ENCODE measurements around the gene MUC5AC. TPM values are rescaled to one million over a fixed set of nuclear protein-coding genes. Genes with fewer than 3 reads are reported as not detected.
"Not testable (repeated sequence)": the region's sequence is repeated elsewhere in the genome, so short reads cannot be mapped to it uniquely, and the experiment has no call there.

Gene MUC5AC
- total and polyA plus RNA-seq, 2 experiments from 2014 or later: not detected

GRCh38 chr11:1152316-1153104 is 5.2 kb upstream of the MUC5AC start:
- Histone ChIP-seq H3K9me3 (ENCODE audit: low read depth) (no peaks in the 10 kb centered on the region), H3K4me1 (ENCODE audit: low read depth) (no peaks in the 10 kb centered on the region), H3K36me3 (no peaks in the 10 kb centered on the region), H3K27ac (no peak overlapping the region), H3K27me3 (no peaks in the 10 kb centered on the region), H3K4me3 (no peak overlapping the region)
- peak in 1 of 2 donors; percentile 54 for DNase-seq (ENCODE audit: low read depth in 1 of 2, low spot score in 1 of 2)
- no peak for TF ChIP-seq CTCF (IDR thresholded peaks at IDR 0.05; ENCODE audit: low read depth, low read length)

DNA sequence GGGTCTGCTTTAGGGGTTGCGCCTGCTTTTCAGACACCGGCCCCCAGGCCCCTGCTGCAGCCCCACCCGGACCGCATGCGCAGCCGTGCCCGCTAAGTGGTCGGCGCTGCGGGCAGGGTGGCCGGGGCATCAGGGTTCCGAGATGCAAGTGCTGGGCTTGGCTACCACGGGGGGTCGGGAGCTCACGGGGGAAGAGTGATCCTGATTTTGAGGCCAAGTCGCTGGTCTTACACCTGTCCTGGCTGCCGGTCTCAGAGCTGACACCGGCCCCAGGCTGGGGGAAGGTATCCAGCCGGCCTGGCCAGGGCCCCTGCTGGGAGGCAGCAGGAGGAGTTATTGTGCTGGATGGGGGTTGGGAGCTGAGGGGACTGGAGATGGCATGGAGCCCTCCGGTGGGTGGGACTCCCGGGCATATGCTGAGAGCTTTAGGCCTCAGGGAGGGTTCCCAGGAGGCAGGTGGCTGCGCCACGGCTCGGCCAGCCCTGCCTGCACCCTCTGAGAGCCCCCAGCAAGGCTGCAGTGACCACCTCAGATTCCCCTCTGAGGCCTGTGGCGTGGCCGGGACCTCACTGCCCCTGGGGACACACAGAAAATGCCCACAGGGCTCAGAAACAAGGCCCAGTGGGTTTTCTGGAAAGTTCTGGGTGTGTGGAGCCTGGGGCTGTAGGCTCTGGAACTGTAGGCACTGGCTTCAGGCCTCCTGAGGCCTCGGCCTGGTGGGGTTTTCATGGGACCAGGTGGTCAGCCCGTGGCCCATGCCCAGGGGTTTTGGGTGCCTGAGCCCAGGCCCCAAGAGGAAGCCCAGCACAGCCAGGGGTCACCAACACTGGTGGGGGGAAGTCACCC is 4.4 kb upstream of the MUC5AC start:
- no peak for DNase-seq (ENCODE audit: low read depth in 1 of 2, low spot score in 1 of 2)
- no peak overlapping the region for H3K27ac ChIP-seq
- H3K36me3 ChIP-seq: no peaks in the 10 kb centered on the region
- H3K4me1 ChIP-seq (ENCODE audit: low read depth): no peaks in the 10 kb centered on the region
- H3K27me3 ChIP-seq: no peaks in the 10 kb centered on the region
- TF ChIP-seq CTCF (IDR thresholded peaks at IDR 0.05; ENCODE audit: low read depth, low read length): no peak
- H3K9me3 ChIP-seq (ENCODE audit: low read depth): no peaks in the 10 kb centered on the region
- H3K4me3 ChIP-seq: no peak overlapping the region

- no peak overlapping the region for H3K27ac ChIP-seq
- H3K27me3 ChIP-seq: no peaks in the 10 kb centered on the region
Observed at GRCh38 chr11:1153951-1154493, 3.7 kb upstream of the MUC5AC start.

DNA sequence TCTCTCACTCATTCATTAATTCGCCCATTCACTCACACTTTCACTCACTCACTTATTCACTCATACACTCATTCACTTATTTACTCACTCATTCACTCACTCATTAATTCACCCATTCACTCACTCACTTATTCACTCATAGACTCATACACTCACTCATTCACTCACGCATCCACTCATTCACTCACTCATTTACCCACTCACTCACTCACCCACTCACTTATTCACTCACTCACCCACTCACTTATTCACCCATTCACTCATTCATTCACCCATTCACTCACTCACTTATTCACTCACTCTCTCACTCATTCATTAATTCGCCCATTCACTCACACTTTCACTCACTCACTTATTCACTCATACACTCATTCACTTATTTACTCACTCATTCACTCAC is 3.1 kb upstream of the MUC5AC start:
- H3K4me1 ChIP-seq (ENCODE audit: low read depth); H3K27ac ChIP-seq; DNase-seq (ENCODE audit: low read depth in 1 of 2, low spot score in 1 of 2); H3K27me3 ChIP-seq; H3K4me3 ChIP-seq; H3K9me3 ChIP-seq (ENCODE audit: low read depth); H3K36me3 ChIP-seq: not testable (repeated sequence)

More at GRCh38 chr11:1153951-1154493, 3.7 kb upstream of the MUC5AC start:
- Histone ChIP-seq H3K4me3 (no peak overlapping the region), H3K36me3 (no peaks in the 10 kb centered on the region), H3K9me3 (ENCODE audit: low read depth) (no peaks in the 10 kb centered on the region), H3K4me1 (ENCODE audit: low read depth) (no peaks in the 10 kb centered on the region)
- DNase-seq (ENCODE audit: low read depth in 1 of 2, low spot score in 1 of 2): peak in 1 of 2 donors; percentile 93
- TF ChIP-seq CTCF (IDR thresholded peaks at IDR 0.05; ENCODE audit: low read depth, low read length): no peak

GRCh38 chr11:1155274-1155693 is 2.5 kb upstream of the MUC5AC start:
- Histone ChIP-seq H3K27ac (no peak overlapping the region), H3K4me1 (ENCODE audit: low read depth) (no peaks in the 10 kb centered on the region), H3K27me3 (no peaks in the 10 kb centered on the region), H3K4me3 (no peak overlapping the region), H3K9me3 (ENCODE audit: low read depth) (no peaks in the 10 kb centered on the region), H3K36me3 (no peaks in the 10 kb centered on the region)
- no peak for TF ChIP-seq CTCF (IDR thresholded peaks at IDR 0.05; ENCODE audit: low read depth, low read length)
- DNase-seq (ENCODE audit: low read depth in 1 of 2, low spot score in 1 of 2): no peak

Data from cardiac muscle cell (in vitro differentiated cells and primary cell).